ACC112 (cell line): ENCODE results near the gene TEP1.
"Not testable (repeated sequence)": the region's sequence is repeated elsewhere in the genome, so short reads cannot be mapped to it uniquely, and the experiment has no call there.

Experiments used
- H2AFZ ChIP-seq: fragments of 200-600 bp; sonication (generic); one replicate; pipeline ENCODE4 v1.6.0; 2017; ENCODE audit warnings: antibody characterized with exemption, low read length; ENCODE audit not compliant: unreplicated experiment
- H3K27ac ChIP-seq: fragments of 200-600 bp; sonication (generic); 2 replicates; pipeline ENCODE4 v1.5.1; 2014; ENCODE audit warnings: low read depth, mild to moderate bottlenecking, antibody characterized with exemption, low read length, moderate library complexity
- H3K27me3 ChIP-seq: fragments of 200-600 bp; sonication (generic); 2 replicates; pipeline ENCODE4 v1.6.1; 2014; ENCODE audit warnings: mild to moderate bottlenecking, antibody characterized with exemption, low read length, moderate library complexity, mixed read lengths; ENCODE audit not compliant: insufficient read depth
- H3K36me3 ChIP-seq: fragments of 200-600 bp; sonication (generic); 2 replicates; pipeline ENCODE4 v1.6.1; 2016; ENCODE audit warnings: mild to moderate bottlenecking, antibody characterized with exemption, low read length, moderate library complexity, mixed read lengths; ENCODE audit not compliant: insufficient read depth
- H3K4me1 ChIP-seq: fragments of 200-600 bp; sonication (generic); one replicate; pipeline ENCODE4 v1.6.1; 2016; ENCODE audit warnings: low read length, mixed read lengths; ENCODE audit not compliant: insufficient read depth, unreplicated experiment, control insufficient read depth
- H3K4me3 ChIP-seq: fragments of 200-600 bp; sonication (generic); 2 replicates; pipeline ENCODE4 v1.5.1; 2014; ENCODE audit warnings: mild to moderate bottlenecking, low read depth, low read length
- H3K79me2 ChIP-seq: fragments of 200-600 bp; sonication (generic); one replicate; pipeline ENCODE4 v1.6.0; 2016; ENCODE audit warnings: low read length; ENCODE audit not compliant: control insufficient read depth, unreplicated experiment, insufficient read depth

TEP1 gene

GRCh38 chr14:20341646-20342045 lies 71.7 kb downstream of the TEP1 start:
- Histone ChIP-seq H3K4me3 (peak overlapping the region; percentile 97), H2AFZ (peak overlapping the region; percentile 99), H3K27me3 (no peaks in the 10 kb centered on the region), H3K4me1 (peaks cover 2% of the 10 kb centered on the region), H3K79me2 (peaks cover 21% of the 10 kb centered on the region), H3K27ac (peak overlapping the region; percentile 95), H3K36me3 (peaks cover 16% of the 10 kb centered on the region)

GRCh38 chr14:20341032-20341431 lies 72.3 kb downstream of the TEP1 start:
- Histone ChIP-seq H3K36me3 (peaks cover 13% of the 10 kb centered on the region; the same call in 1 of the 2 replicates), H3K79me2 (peaks cover 21% of the 10 kb centered on the region), H2AFZ (peak overlapping the region; percentile 10)
- not testable (repeated sequence) for H3K27ac ChIP-seq, H3K4me3 ChIP-seq, H3K4me1 ChIP-seq, H3K27me3 ChIP-seq

DNA sequence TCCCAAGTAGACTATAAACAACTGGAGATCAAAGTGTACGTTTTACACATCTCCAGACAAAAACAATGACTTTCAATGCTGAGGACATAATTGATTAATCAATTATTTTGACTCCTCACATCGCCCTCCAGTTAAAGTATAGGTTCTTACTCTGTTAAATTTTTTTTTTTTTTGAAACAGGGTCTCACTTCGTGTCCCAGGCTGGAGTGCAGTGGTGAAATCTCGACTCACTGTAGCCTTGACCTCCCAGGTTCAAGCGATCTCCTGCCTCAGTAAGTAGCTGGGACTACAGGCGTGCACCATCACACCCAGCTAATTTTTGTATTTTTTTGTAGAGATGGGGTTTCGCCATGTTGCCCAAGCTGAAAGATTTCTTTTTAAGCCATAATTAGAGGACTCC lies 79.3 kb downstream of the TEP1 start:
- peaks cover 39% of the 10 kb centered on the region for H3K79me2 ChIP-seq
- H3K27ac ChIP-seq, result no peak overlapping the region
- H3K4me1 ChIP-seq, result peaks cover 23% of the 10 kb centered on the region
- H3K27me3 ChIP-seq, result no peaks in the 10 kb centered on the region
- H3K4me3 ChIP-seq, result no peak overlapping the region; the same call in 1 of the 2 replicates
- H3K36me3 ChIP-seq, result peaks cover 2% of the 10 kb centered on the region; the same call in 1 of the 2 replicates
- peak overlapping the region; percentile 92 for H2AFZ ChIP-seq

DNA sequence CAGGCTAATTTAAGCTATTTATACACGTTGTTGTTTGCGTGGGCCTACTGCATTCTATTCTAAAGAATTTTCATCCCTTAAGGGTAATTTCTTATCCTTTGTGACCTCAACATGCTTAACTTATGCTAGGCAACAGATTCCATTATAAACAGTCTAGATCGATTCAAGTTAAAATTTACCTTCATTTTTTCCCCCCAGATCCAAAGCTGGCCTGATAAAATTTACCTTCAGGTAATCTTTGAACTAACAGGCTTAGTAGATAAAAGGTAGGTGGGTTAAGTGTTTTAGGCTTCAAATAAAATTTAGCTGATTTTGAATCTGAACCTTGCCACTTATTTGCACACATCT lies 79.8 kb downstream of the TEP1 start:
- Histone ChIP-seq H3K27ac (peak overlapping the region; percentile 63), H3K4me3 (peak overlapping the region; percentile 93), H3K4me1 (peaks cover 28% of the 10 kb centered on the region), H3K27me3 (no peaks in the 10 kb centered on the region), H3K79me2 (peaks cover 45% of the 10 kb centered on the region), H2AFZ (peak overlapping the region; percentile 92), H3K36me3 (peaks cover 3% of the 10 kb centered on the region; the same call in 1 of the 2 replicates)

GRCh38 chr14:20332788-20333493 lies 80.4 kb downstream of the TEP1 start, which contains the start of gene CCNB1IP1:
Gene CCNB1IP1, minus strand, starts transcription at chr14:20333279. Its CDS starts 16,756 bp downstream, at chr14:20316523.
- Histone ChIP-seq H3K27ac (peak within 1 kb of the TSS; percentile 63), H2AFZ (peak within 1 kb of the TSS; percentile 92), H3K27me3 (no peaks in the 10 kb centered on the region), H3K4me1 (peaks cover 31% of the 10 kb centered on the region), H3K36me3 (peaks cover 3% of the 10 kb centered on the region; the same call in 1 of the 2 replicates), H3K4me3 (peak within 1 kb of the TSS; percentile 93), H3K79me2 (peaks cover 49% of the 10 kb centered on the region)

- Histone ChIP-seq H2AFZ (peak overlapping the region; percentile 92), H3K27me3 (no peaks in the 10 kb centered on the region)
These were observed 80.9 kb downstream of the TEP1 start for GRCh38 chr14:20332431-20332787.

DNA sequence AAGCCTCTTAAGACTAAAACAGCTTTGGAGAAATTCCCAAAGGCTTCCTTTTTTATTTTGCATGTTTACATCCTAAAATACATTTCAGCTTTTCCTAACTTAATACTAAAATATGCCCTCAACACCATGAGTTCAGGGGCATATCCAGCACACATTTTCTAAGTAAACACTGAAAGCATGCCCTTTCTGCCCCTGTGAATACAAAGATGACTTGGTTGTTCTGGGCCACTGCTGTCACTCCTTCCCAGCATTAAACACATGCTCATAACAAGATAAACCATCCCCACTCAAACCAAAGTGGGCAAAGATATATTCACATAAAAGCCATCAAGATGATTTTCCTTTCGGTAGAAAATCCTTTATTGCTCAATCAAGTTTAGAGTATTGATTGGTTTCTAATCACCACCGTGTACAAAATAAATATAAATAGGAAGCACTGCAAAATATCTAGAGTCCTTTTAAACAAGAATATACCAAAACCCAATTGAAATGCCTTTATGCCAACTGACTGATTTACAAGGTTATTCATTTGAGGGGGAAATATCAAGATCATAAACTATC lies 82.2 kb downstream of the TEP1 start:
- Histone ChIP-seq H3K79me2 (peaks cover 65% of the 10 kb centered on the region), H2AFZ (no peak overlapping the region), H3K4me1 (peaks cover 38% of the 10 kb centered on the region), H3K27ac (no peak overlapping the region), H3K27me3 (no peaks in the 10 kb centered on the region), H3K36me3 (peaks cover 13% of the 10 kb centered on the region), H3K4me3 (peak overlapping the region; percentile 31)

More at GRCh38 chr14:20332431-20332787, 80.9 kb downstream of the TEP1 start:
- peak overlapping the region; percentile 63 for H3K27ac ChIP-seq
- peaks cover 37% of the 10 kb centered on the region for H3K4me1 ChIP-seq
- H3K4me3 ChIP-seq, result peak overlapping the region; percentile 93
- H3K36me3 ChIP-seq, result peaks cover 3% of the 10 kb centered on the region; the same call in 1 of the 2 replicates
- H3K79me2 ChIP-seq, result peaks cover 54% of the 10 kb centered on the region

DNA sequence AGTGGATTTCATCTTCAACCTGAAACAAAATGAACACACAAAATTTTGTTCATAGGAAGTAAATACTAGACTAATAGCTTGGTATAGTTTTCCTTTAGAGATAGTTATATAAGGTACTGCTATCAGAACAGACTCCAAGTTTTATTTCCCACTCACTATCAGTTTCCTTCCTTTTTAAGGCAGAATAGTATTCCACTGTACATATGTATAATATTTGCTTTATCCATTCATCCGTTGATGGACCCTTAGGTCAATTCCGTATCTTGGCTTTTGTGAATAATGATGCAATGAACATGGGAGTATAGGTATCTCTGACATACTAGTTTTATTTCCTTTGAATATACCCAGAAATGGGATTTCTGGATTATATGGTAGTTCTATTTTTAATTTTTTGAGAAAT lies 83.9 kb downstream of the TEP1 start:
- Histone ChIP-seq H3K27me3 (no peaks in the 10 kb centered on the region), H3K4me1 (peaks cover 38% of the 10 kb centered on the region), H3K4me3 (no peak overlapping the region), H2AFZ (no peak overlapping the region), H3K27ac (no peak overlapping the region), H3K36me3 (peaks cover 25% of the 10 kb centered on the region), H3K79me2 (peaks cover 65% of the 10 kb centered on the region)

DNA sequence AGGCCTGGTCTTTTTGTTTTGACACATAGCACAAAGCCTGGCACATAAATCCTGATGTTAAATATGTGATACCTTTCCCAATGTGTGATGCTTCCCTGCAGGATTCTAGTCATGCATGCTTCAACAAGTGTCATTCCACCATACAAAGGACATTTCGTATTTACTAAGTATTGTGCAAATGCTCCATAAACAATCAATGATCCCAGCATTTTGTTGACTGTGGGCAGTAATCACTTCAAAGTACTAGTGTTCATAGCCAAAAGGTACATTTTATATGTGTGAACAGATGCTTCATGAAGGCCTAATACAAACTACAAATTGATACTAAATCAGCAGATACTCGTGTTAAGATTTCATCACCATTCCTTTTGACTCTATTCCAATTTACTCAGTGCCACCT lies 84.6 kb downstream of the TEP1 start:
- Histone ChIP-seq H3K36me3 (peaks cover 26% of the 10 kb centered on the region), H3K4me1 (peaks cover 36% of the 10 kb centered on the region), H3K4me3 (no peak overlapping the region), H3K79me2 (peaks cover 65% of the 10 kb centered on the region), H2AFZ (no peak overlapping the region), H3K27ac (peak overlapping the region; percentile 8; the same call in 1 of the 2 replicates), H3K27me3 (no peaks in the 10 kb centered on the region)

DNA sequence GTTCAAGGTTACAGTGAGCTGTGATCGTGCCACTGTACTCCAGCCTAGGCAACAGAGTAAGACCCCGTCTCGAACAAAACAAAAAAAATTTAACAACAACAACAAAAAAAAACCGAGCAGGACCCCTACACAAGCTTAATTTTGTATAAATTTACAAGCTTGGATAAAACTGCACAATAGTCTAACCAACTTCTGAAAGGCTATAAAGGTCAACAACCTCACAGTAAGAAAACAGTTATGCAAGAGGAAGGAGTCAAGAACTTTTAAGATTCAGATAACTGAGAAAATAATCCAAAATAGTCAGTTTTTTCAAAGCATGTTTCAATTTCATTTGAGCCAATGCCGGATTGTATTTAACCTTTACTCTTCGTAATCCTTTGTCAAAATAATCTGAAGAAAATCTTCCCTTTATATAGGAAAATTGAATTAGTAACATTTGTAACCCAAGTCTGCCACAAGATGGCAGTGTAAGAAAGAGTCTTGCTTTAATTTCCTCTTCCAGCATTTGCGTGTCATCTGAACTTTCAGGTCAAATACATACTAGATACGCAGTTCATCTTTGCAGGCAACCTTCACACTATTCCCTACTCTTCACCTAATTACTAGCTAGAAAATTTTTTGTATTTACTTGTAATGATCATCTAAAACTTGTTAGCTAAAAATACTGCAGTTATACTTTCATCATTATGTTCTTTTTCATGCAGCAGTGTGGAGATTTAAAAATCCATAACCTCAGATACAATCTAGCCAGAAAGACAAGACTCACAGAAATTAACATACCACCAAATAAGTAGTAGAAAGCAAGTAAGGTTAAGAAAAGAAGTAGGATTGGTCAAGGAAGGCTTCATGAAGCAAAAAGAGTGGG lies 86.1 kb downstream of the TEP1 start:
- Histone ChIP-seq H3K27me3 (no peaks in the 10 kb centered on the region), H3K79me2 (peaks cover 56% of the 10 kb centered on the region), H2AFZ (no peak overlapping the region), H3K36me3 (peaks cover 26% of the 10 kb centered on the region), H3K27ac (peak overlapping the region; percentile 11; the same call in 1 of the 2 replicates), H3K4me1 (peaks cover 32% of the 10 kb centered on the region), H3K4me3 (no peak overlapping the region; the same call in 1 of the 2 replicates)
